ENCODE results near the gene ARID3C.

DNA sequence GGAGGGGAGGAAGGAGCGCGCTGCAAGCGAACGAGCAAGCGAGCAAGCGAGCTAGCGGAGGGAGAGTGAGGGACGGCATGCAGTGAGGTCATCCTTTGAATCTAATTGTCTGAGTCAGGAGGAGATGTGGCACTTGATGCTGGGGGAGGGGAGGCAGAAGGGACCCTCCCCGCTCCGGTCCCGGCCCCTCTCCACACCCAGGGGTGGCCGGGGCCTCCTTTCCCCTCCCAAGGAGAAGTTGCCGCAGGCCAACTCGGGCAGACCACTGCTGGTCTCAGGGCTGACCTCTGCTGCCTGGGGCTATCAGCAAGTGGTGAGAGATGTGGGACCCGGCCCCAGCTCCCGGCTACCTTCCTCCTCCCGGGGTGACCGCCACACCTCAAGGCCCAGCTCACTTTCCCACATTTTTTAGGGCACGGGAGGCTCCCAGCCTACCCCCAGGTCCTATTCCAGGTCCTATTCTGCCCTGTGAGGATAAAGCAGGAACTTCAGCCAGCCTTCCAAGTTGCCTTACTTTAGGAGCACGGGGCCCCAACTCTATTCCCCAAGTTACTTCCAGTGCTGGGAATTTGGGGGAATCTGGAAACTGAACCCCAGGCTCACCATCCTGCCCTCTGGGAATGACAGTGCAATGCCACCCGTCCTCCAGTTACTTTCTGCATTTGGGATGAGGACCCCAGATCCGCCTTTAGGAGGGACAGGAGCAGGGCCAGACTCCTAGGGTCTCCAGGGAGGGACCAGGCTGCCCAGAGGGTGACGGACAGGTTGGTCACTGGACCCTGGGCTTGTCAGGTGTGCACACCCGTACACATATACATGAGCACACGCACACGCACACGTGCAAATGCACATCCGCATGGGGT, 50.4 kb downstream of the ARID3C start:
- TF ChIP-seq POLR2A (IDR thresholded peaks at IDR 0.05; ENCODE audit: low read depth, low read length) (no peak), POLR2AphosphoS5 (IDR thresholded peaks at IDR 0.05; ENCODE audit: low read length) (no peak), CTCF (IDR thresholded peaks at IDR 0.05 in 2 of 3, conservative IDR thresholded peaks at IDR 0.05 in 1 of 3; ENCODE audit: control insufficient read depth in 2 of 3, extremely low read depth in 1 of 3, insufficient read depth in 1 of 3, low read depth in 3 of 3, low read length in 3 of 3) (no peak), PAX8 (IDR thresholded peaks at IDR 0.05) (no peak), SUZ12 (IDR thresholded peaks at IDR 0.05; ENCODE audit: unreplicated experiment) (no peak), CHD4 (IDR thresholded peaks at IDR 0.05) (no peak), NFYB (IDR thresholded peaks at IDR 0.05; ENCODE audit: insufficient read depth, low read depth, low read length) (no peak)
- TF ChIP-seq, protein P1, sequence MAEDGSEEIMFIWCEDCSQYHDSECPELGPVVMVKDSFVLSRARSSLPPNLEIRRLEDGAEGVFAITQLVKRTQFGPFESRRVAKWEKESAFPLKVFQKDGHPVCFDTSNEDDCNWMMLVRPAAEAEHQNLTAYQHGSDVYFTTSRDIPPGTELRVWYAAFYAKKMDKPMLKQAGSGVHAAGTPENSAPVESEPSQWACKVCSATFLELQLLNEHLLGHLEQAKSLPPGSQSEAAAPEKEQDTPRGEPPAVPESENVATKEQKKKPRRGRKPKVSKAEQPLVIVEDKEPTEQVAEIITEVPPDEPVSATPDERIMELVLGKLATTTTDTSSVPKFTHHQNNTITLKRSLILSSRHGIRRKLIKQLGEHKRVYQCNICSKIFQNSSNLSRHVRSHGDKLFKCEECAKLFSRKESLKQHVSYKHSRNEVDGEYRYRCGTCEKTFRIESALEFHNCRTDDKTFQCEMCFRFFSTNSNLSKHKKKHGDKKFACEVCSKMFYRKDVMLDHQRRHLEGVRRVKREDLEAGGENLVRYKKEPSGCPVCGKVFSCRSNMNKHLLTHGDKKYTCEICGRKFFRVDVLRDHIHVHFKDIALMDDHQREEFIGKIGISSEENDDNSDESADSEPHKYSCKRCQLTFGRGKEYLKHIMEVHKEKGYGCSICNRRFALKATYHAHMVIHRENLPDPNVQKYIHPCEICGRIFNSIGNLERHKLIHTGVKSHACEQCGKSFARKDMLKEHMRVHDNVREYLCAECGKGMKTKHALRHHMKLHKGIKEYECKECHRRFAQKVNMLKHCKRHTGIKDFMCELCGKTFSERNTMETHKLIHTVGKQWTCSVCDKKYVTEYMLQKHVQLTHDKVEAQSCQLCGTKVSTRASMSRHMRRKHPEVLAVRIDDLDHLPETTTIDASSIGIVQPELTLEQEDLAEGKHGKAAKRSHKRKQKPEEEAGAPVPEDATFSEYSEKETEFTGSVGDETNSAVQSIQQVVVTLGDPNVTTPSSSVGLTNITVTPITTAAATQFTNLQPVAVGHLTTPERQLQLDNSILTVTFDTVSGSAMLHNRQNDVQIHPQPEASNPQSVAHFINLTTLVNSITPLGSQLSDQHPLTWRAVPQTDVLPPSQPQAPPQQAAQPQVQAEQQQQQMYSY (CRISPR knock-in tag; IDR thresholded peaks at IDR 0.05) = no peak
- TF ChIP-seq, protein P2, sequence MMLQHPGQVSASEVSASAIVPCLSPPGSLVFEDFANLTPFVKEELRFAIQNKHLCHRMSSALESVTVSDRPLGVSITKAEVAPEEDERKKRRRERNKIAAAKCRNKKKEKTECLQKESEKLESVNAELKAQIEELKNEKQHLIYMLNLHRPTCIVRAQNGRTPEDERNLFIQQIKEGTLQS (IDR thresholded peaks at IDR 0.05; ENCODE audit: borderline replicate concordance, extremely low read depth, low read depth, low read length) = no peak
- TF ChIP-seq, protein P3, sequence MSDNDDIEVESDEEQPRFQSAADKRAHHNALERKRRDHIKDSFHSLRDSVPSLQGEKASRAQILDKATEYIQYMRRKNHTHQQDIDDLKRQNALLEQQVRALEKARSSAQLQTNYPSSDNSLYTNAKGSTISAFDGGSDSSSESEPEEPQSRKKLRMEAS (IDR thresholded peaks at IDR 0.05; ENCODE audit: low read depth, low read length) = no peak
- TF ChIP-seq, protein P4, sequence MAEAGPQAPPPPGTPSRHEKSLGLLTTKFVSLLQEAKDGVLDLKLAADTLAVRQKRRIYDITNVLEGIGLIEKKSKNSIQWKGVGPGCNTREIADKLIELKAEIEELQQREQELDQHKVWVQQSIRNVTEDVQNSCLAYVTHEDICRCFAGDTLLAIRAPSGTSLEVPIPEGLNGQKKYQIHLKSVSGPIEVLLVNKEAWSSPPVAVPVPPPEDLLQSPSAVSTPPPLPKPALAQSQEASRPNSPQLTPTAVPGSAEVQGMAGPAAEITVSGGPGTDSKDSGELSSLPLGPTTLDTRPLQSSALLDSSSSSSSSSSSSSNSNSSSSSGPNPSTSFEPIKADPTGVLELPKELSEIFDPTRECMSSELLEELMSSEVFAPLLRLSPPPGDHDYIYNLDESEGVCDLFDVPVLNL (IDR thresholded peaks at IDR 0.05; ENCODE audit: low read depth, low read length) = no peak
